ENCODE data around the gene CREB3L1.
A peak's percentile ranks its signal among the peaks of the same experiment; 100 is the strongest.

CREB3L1 gene

DNA sequence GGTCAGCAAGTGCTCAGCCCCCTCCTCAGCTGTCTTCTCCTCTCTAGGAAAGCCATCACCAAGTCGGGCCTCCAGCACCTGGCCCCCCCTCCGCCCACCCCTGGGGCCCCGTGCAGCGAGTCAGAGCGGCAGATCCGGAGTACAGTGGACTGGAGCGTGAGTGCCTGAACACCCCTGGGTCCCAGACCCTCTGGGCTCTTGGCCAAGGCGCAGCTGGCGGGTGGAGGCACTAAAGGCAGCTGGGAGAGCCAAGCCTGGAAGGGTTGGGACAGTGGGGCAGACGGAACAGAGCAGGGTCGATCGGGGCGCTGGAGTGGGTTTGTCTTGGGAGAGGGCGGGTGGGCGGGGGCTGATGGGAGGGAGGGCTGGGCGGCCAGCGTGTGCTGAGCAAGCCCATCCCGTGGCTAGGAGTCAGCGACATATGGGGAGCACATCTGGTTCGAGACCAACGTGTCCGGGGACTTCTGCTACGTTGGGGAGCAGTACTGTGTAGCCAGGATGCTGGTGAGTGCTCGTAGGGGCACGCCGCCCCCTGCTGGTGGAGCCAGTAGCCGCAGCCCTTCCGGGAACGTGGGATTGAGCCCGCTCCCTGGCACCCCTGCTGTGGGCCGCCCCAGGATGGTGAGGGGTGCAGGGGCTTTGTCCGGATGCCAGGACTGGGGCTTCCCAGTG, 89.9 kb downstream of the CREB3L1 start:
- H3K4me3 ChIP-seq (replicated peaks in 1 of 2; ENCODE audit: low read depth in 2 of 2, low read length in 2 of 2): no peak overlapping the region
- TF ChIP-seq, protein P1, sequence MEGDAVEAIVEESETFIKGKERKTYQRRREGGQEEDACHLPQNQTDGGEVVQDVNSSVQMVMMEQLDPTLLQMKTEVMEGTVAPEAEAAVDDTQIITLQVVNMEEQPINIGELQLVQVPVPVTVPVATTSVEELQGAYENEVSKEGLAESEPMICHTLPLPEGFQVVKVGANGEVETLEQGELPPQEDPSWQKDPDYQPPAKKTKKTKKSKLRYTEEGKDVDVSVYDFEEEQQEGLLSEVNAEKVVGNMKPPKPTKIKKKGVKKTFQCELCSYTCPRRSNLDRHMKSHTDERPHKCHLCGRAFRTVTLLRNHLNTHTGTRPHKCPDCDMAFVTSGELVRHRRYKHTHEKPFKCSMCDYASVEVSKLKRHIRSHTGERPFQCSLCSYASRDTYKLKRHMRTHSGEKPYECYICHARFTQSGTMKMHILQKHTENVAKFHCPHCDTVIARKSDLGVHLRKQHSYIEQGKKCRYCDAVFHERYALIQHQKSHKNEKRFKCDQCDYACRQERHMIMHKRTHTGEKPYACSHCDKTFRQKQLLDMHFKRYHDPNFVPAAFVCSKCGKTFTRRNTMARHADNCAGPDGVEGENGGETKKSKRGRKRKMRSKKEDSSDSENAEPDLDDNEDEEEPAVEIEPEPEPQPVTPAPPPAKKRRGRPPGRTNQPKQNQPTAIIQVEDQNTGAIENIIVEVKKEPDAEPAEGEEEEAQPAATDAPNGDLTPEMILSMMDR (IDR thresholded peaks at IDR 0.05; ENCODE audit: low read depth, low read length): peak; percentile 91
- peak; percentile 61 to 65 for DNase-seq (ENCODE audit: low read depth in 2 of 2)

- DNase-seq (ENCODE audit: low read depth in 2 of 2): no peak
- TF ChIP-seq, protein P1 (IDR thresholded peaks at IDR 0.05; ENCODE audit: low read depth, low read length): no peak
- no peak overlapping the region for H3K4me3 ChIP-seq (replicated peaks in 1 of 2; ENCODE audit: low read depth in 2 of 2, low read length in 2 of 2)
Measured at GRCh38 chr11:46367916-46368267, 90.4 kb downstream of the CREB3L1 start.

- TF ChIP-seq, protein P1 (IDR thresholded peaks at IDR 0.05; ENCODE audit: low read depth, low read length): peak; percentile 97
- no peak overlapping the region for H3K4me3 ChIP-seq (replicated peaks in 1 of 2; ENCODE audit: low read depth in 2 of 2, low read length in 2 of 2)
- peak; percentile 80 to 83 for DNase-seq (ENCODE audit: low read depth in 2 of 2)
Measured at GRCh38 chr11:46369458-46370152, 92.1 kb downstream of the CREB3L1 start.

GRCh38 chr11:46370253-46370652, 92.8 kb downstream of the CREB3L1 start:
- H3K4me3 ChIP-seq (replicated peaks in 1 of 2; ENCODE audit: low read depth in 2 of 2, low read length in 2 of 2): no peak overlapping the region
- no peak for DNase-seq (ENCODE audit: low read depth in 2 of 2)
- TF ChIP-seq, protein P1 (IDR thresholded peaks at IDR 0.05; ENCODE audit: low read depth, low read length): no peak
